Astrocyte (in vitro differentiated cells and primary cell): ENCODE data around the gene TMEM273. TPM values are rescaled to one million over a fixed set of nuclear protein-coding genes. Genes with fewer than 3 reads are reported as not detected.
A peak's percentile ranks its signal among the peaks of the same experiment; 100 is the strongest.

Experiments
- DNase-seq: peaks from one replicate; pipeline ENCODE4 v3.0.0-alpha.2; 2010; ENCODE audit warnings: low read depth
- FAIRE-seq: peaks from 2 replicates; lab custom pipeline; 2011; peaks lifted over from hg19 to GRCh38; lab: Jason Lieb, UNC
- H2AFZ ChIP-seq: 2 replicates; pipeline ENCODE4 v1.6.0; 2012; ENCODE audit warnings: low read depth, low read length, inconsistent platforms
- H3K27ac ChIP-seq: 2 replicates; pipeline ENCODE4 v1.5.1; 2011; ENCODE audit warnings: low read depth, low read length, inconsistent platforms
- H3K27me3 ChIP-seq: 2 replicates; pipeline ENCODE4 v1.6.0; 2011; ENCODE audit warnings: low read length, inconsistent platforms; ENCODE audit not compliant: insufficient read depth
- H3K36me3 ChIP-seq: 2 replicates; pipeline ENCODE4 v1.5.1; 2011; ENCODE audit warnings: low read length, inconsistent platforms; ENCODE audit not compliant: insufficient read depth
- H3K4me1 ChIP-seq: 2 replicates; pipeline ENCODE4 v1.5.1; 2011; ENCODE audit warnings: low read length, inconsistent platforms; ENCODE audit not compliant: insufficient read depth
- H3K4me2 ChIP-seq: 2 replicates; pipeline ENCODE4 v1.6.0; 2012; ENCODE audit warnings: low read length, inconsistent platforms
- H3K4me3 ChIP-seq: 2 replicates; pipeline ENCODE4 v1.5.1; 2011; ENCODE audit warnings: low read depth, mild to moderate bottlenecking, low read length, inconsistent platforms; ENCODE audit not compliant: insufficient read depth
- H3K79me2 ChIP-seq: 2 replicates; pipeline ENCODE4 v1.6.0; 2012; ENCODE audit warnings: mild to moderate bottlenecking, low read length, inconsistent platforms; ENCODE audit not compliant: insufficient read depth
- H3K9ac ChIP-seq: 2 replicates; pipeline ENCODE4 v1.6.0; 2012; ENCODE audit warnings: mild to moderate bottlenecking, low read length, inconsistent platforms
- H3K9me3 ChIP-seq: 2 replicates; pipeline ENCODE4 v1.5.1; 2012; ENCODE audit warnings: low read depth, mild to moderate bottlenecking, low read length, inconsistent platforms; ENCODE audit not compliant: insufficient read depth
- H4K20me1 ChIP-seq: 2 replicates; pipeline ENCODE4 v1.6.0; 2012; ENCODE audit warnings: low read length, inconsistent platforms; ENCODE audit not compliant: insufficient read depth
- H3K27ac Mint-ChIP-seq: one replicate; pipeline ENCODE4 v1.8.0; 2021; ENCODE audit warnings: mild to moderate bottlenecking, mixed read lengths; ENCODE audit not compliant: unreplicated experiment
- H3K27me3 Mint-ChIP-seq: one replicate; pipeline ENCODE4 v1.8.0; 2021; ENCODE audit warnings: low read depth, mixed read lengths; ENCODE audit not compliant: unreplicated experiment
- H3K36me3 Mint-ChIP-seq: one replicate; pipeline ENCODE4 v1.8.0; 2021; ENCODE audit warnings: low read depth, mixed read lengths; ENCODE audit not compliant: unreplicated experiment
- H3K4me1 Mint-ChIP-seq: one replicate; pipeline ENCODE4 v1.8.0; 2021; ENCODE audit warnings: low read depth, mixed read lengths; ENCODE audit not compliant: unreplicated experiment
- H3K4me3 Mint-ChIP-seq: one replicate; pipeline ENCODE4 v1.8.0; 2021; ENCODE audit warnings: mild to moderate bottlenecking, moderate library complexity, mixed read lengths; ENCODE audit not compliant: unreplicated experiment
- H3K9me3 Mint-ChIP-seq: one replicate; pipeline ENCODE4 v1.8.0; 2021; ENCODE audit warnings: mild to moderate bottlenecking, mixed read lengths; ENCODE audit not compliant: unreplicated experiment
- CTCF ChIP-seq: IDR thresholded peaks from 2 replicates; pipeline ENCODE4 v1.5.1; 2011; ENCODE audit warnings: low read depth, mild to moderate bottlenecking, inconsistent platforms, low read length, moderate library complexity; ENCODE audit not compliant: insufficient read depth
- EZH2 ChIP-seq: IDR thresholded peaks from 2 replicates; pipeline ENCODE4 v1.6.1; 2012; ENCODE audit warnings: mild to moderate bottlenecking, low read length, inconsistent platforms; ENCODE audit not compliant: insufficient read depth
- total RNA-seq: library from RNA; stranded (reverse); gene quantifications from 2 replicates; pipeline ENCODE4 v1.2.1, GENCODE V29; 2021

The TMEM273 gene
- total RNA-seq, 1 donor from 2014 or later, result not detected

GRCh38 chr10:49118430-49119074 lies 69.6 kb downstream of the TMEM273 start:
- H3K36me3 Mint-ChIP-seq, result no peaks in the 10 kb centered on the region
- H3K4me1 Mint-ChIP-seq, result peaks cover 16% of the 10 kb centered on the region
- no peak overlapping the region for H3K4me3 Mint-ChIP-seq
- no peaks in the 10 kb centered on the region for H3K9me3 Mint-ChIP-seq
- peaks cover 11% of the 10 kb centered on the region for H3K4me1 ChIP-seq
- no peaks in the 10 kb centered on the region for H3K9me3 ChIP-seq
- no peaks in the 10 kb centered on the region for H4K20me1 ChIP-seq
- no peak overlapping the region for H3K4me2 ChIP-seq
- H3K27ac ChIP-seq, result no peak overlapping the region
- peaks cover 22% of the 10 kb centered on the region for H3K27me3 Mint-ChIP-seq
- no peak for DNase-seq
- H2AFZ ChIP-seq, result no peak overlapping the region
- H3K79me2 ChIP-seq, result no peaks in the 10 kb centered on the region
- H3K9ac ChIP-seq, result no peak overlapping the region
- peak overlapping the region; percentile 84 for H3K27ac Mint-ChIP-seq
- no peaks in the 10 kb centered on the region for H3K36me3 ChIP-seq
- no peaks in the 10 kb centered on the region for H3K27me3 ChIP-seq
- FAIRE-seq, result peak; percentile 43
- H3K4me3 ChIP-seq, result no peak overlapping the region
- TF ChIP-seq CTCF (no peak), EZH2 (no peak)

GRCh38 chr10:49117376-49118070 lies 70.7 kb downstream of the TMEM273 start:
- H2AFZ ChIP-seq, result no peak overlapping the region
- no peaks in the 10 kb centered on the region for H3K36me3 ChIP-seq
- H3K9me3 ChIP-seq, result no peaks in the 10 kb centered on the region
- TF ChIP-seq EZH2 (no peak), CTCF (no peak)
- Mint-ChIP-seq H3K27me3 (peaks cover 30% of the 10 kb centered on the region), H3K27ac (no peak overlapping the region), H3K4me1 (peaks cover 16% of the 10 kb centered on the region), H3K9me3 (no peaks in the 10 kb centered on the region), H3K4me3 (no peak overlapping the region), H3K36me3 (no peaks in the 10 kb centered on the region)
- H4K20me1 ChIP-seq, result no peaks in the 10 kb centered on the region
- H3K9ac ChIP-seq, result no peak overlapping the region
- no peak overlapping the region for H3K4me2 ChIP-seq
- H3K27ac ChIP-seq, result no peak overlapping the region
- no peak for DNase-seq
- no peak for FAIRE-seq
- H3K4me3 ChIP-seq, result no peak overlapping the region
- H3K27me3 ChIP-seq, result no peaks in the 10 kb centered on the region
- peaks cover 11% of the 10 kb centered on the region for H3K4me1 ChIP-seq
- H3K79me2 ChIP-seq, result no peaks in the 10 kb centered on the region
